Tibial nerve (tissue), 3 donors: ENCODE measurements around the gene EXOC6B.

Experiments used
- POLR2A ChIP-seq, 2 donors: fragments of 450-650 bp; IDR thresholded peaks; one replicate each; pipeline ENCODE4 v1.6.1; 2017; ENCODE audit warnings: antibody characterized with exemption in 2 of 2, mild to moderate bottlenecking in 2 of 2, moderate library complexity in 2 of 2
- TF ChIP-seq, protein P1 (sequence below), 5 experiments: fragments of 200-600 bp in 3 of 5; fragments of 450-650 bp in 2 of 5; sonication (generic) in 3 of 5; IDR thresholded peaks; one replicate each; pipeline ENCODE4 v1.5.1; 2016 to 2019; ENCODE audit warnings: antibody characterized with exemption in 5 of 5, mild to moderate bottlenecking in 3 of 5, moderate library complexity in 2 of 5

DNA sequence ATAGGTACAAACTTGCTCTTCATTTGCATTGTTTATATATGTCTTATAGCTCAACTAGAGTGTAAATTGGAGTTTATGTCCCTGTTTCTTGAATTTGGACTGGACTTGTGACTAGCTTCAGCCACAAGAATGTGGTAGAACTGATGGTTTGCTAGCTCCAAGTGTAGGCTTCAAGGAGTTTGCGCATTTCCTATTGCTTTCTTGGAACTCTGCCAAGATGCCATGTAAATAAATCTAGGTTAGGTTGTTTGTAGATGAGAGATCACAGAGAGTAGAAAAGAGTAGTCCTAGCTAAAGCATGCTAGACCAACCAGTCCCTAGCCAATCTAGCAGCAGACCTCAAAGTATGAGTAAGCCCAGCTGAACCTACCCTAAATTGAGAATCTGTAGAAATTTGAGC is 495.2 kb downstream of the EXOC6B start:
- TF ChIP-seq, protein P1, sequence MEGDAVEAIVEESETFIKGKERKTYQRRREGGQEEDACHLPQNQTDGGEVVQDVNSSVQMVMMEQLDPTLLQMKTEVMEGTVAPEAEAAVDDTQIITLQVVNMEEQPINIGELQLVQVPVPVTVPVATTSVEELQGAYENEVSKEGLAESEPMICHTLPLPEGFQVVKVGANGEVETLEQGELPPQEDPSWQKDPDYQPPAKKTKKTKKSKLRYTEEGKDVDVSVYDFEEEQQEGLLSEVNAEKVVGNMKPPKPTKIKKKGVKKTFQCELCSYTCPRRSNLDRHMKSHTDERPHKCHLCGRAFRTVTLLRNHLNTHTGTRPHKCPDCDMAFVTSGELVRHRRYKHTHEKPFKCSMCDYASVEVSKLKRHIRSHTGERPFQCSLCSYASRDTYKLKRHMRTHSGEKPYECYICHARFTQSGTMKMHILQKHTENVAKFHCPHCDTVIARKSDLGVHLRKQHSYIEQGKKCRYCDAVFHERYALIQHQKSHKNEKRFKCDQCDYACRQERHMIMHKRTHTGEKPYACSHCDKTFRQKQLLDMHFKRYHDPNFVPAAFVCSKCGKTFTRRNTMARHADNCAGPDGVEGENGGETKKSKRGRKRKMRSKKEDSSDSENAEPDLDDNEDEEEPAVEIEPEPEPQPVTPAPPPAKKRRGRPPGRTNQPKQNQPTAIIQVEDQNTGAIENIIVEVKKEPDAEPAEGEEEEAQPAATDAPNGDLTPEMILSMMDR (IDR thresholded peaks at IDR 0.05) = no peak
- no peak for TF ChIP-seq POLR2A (IDR thresholded peaks at IDR 0.05)
